ENCODE results near the gene SLC9A8.

The SLC9A8 gene

DNA sequence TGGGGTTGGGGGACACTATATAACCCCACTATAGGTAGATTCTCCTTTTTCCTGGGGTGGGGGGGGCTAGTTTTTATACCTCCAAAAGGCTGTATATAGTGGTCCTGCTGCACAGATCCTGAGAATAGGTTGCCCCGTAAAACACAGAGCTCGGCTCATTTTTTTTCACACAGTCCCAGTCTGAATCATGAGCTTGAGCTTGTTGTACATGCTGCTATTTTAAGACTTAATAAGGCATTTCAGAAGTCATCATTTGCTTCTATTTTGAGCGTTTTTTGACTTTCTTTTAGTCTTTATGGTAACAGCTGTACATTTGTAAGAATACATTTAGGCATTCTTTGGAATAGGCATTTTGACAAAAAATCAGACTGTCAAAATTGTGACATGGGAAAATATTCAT, 30.5 kb downstream of the SLC9A8 start:
- TF ChIP-seq ZNF266 (tag by site-specific recombination; IDR thresholded peaks at IDR 0.05; ENCODE audit: low read depth) (no peak), ZNF132 (tag by site-specific recombination; IDR thresholded peaks at IDR 0.05; ENCODE audit: borderline replicate concordance) (no peak), ZNF560 (tag by site-specific recombination; IDR thresholded peaks at IDR 0.05; ENCODE audit: borderline replicate concordance) (no peak), ZNF133 (tag by site-specific recombination; IDR thresholded peaks at IDR 0.05) (no peak)
- TF ChIP-seq, protein P1, sequence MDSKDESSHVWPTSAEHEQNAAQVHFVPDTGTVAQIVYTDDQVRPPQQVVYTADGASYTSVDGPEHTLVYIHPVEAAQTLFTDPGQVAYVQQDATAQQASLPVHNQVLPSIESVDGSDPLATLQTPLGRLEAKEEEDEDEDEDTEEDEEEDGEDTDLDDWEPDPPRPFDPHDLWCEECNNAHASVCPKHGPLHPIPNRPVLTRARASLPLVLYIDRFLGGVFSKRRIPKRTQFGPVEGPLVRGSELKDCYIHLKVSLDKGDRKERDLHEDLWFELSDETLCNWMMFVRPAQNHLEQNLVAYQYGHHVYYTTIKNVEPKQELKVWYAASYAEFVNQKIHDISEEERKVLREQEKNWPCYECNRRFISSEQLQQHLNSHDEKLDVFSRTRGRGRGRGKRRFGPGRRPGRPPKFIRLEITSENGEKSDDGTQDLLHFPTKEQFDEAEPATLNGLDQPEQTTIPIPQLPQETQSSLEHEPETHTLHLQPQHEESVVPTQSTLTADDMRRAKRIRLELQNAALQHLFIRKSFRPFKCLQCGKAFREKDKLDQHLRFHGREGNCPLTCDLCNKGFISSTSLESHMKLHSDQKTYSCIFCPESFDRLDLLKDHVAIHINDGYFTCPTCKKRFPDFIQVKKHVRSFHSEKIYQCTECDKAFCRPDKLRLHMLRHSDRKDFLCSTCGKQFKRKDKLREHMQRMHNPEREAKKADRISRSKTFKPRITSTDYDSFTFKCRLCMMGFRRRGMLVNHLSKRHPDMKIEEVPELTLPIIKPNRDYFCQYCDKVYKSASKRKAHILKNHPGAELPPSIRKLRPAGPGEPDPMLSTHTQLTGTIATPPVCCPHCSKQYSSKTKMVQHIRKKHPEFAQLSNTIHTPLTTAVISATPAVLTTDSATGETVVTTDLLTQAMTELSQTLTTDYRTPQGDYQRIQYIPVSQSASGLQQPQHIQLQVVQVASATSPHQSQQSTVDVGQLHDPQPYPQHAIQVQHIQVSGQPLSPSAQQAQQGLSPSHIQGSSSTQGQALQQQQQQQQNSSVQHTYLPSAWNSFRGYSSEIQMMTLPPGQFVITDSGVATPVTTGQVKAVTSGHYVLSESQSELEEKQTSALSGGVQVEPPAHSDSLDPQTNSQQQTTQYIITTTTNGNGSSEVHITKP (tag by site-specific recombination; IDR thresholded peaks at IDR 0.05) = no peak
- Histone ChIP-seq H3K27ac (ENCODE audit: extremely low read depth, low read depth, low read length) (no peak overlapping the region), H3K36me3 (ENCODE audit: control insufficient read depth in 2 of 2, insufficient read depth in 1 of 2, low read length in 2 of 2) (peaks cover 0 to 22% of the 10 kb centered on the region in 2 experiments; a peak in 2 of 3 replicates), H3K9me3 (ENCODE audit: control insufficient read depth, insufficient read depth, low read depth, low read length) (no peaks in the 10 kb centered on the region), H3K4me1 (ENCODE audit: control insufficient read depth, insufficient read depth, low read length) (no peaks in the 10 kb centered on the region), H3K4me3 (ENCODE audit: low read depth, low read length) (no peak overlapping the region)
- POLR2A ChIA-PET = interaction anchor here (1.0 kb wide), 1 partner anchor 30 kb away, joined by 3 read pairs; the partner anchor contains the start of gene SLC9A8
- CTCF ChIA-PET = interaction anchor here (0.6 to 1.5 kb wide), 2 partner anchors 157 to 234 kb away, joined by 3 to 13 read pairs; no protein-coding TSS in a partner anchor

DNA sequence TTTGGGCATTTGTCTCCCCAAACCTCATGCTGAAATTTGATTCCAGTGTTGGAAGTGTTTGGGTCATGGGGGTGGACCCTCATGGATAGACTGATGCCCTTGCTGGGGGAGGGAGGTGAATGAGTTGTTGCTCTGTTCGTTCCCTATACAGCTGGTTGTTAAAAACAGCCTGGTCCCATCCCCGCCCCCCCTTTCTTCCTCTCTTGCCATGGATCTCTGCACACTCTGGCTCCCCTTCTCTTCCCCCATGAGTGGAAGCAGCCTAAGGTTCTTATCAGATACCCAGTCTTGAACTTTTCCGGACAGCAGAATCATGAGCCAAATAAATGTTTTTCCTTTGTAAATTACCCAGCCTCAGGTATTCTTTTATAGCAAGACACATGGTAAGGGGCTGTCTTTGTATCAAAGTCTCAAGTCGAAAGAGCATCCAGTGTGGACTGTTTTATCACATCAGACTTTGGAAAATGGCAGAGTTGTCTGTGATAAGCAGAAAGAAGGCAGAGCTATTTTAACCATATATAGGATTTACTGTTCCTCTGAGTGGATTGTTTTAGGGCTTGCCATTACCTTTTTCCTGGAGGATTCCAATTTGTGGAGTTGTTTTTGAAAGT, 31.2 kb downstream of the SLC9A8 start:
- Histone ChIP-seq H3K4me3 (ENCODE audit: low read depth, low read length) (no peak overlapping the region), H3K9me3 (ENCODE audit: control insufficient read depth, insufficient read depth, low read depth, low read length) (no peaks in the 10 kb centered on the region), H3K36me3 (ENCODE audit: control insufficient read depth in 2 of 2, insufficient read depth in 1 of 2, low read length in 2 of 2) (peaks cover 0 to 29% of the 10 kb centered on the region in 2 experiments; a peak in 2 of 3 replicates), H3K4me1 (ENCODE audit: control insufficient read depth, insufficient read depth, low read length) (no peaks in the 10 kb centered on the region), H3K27ac (ENCODE audit: extremely low read depth, low read depth, low read length) (no peak overlapping the region)
- TF ChIP-seq MYNN (tag by site-specific recombination; IDR thresholded peaks at IDR 0.05; ENCODE audit: borderline replicate concordance) (no peak), ZNF155 (tag by site-specific recombination; IDR thresholded peaks at IDR 0.05) (no peak), BCL11B (tag by site-specific recombination; IDR thresholded peaks at IDR 0.05; ENCODE audit: low read depth) (no peak), ZNF221 (tag by site-specific recombination; IDR thresholded peaks at IDR 0.05; ENCODE audit: borderline replicate concordance) (no peak)
- TF ChIP-seq, protein P2, sequence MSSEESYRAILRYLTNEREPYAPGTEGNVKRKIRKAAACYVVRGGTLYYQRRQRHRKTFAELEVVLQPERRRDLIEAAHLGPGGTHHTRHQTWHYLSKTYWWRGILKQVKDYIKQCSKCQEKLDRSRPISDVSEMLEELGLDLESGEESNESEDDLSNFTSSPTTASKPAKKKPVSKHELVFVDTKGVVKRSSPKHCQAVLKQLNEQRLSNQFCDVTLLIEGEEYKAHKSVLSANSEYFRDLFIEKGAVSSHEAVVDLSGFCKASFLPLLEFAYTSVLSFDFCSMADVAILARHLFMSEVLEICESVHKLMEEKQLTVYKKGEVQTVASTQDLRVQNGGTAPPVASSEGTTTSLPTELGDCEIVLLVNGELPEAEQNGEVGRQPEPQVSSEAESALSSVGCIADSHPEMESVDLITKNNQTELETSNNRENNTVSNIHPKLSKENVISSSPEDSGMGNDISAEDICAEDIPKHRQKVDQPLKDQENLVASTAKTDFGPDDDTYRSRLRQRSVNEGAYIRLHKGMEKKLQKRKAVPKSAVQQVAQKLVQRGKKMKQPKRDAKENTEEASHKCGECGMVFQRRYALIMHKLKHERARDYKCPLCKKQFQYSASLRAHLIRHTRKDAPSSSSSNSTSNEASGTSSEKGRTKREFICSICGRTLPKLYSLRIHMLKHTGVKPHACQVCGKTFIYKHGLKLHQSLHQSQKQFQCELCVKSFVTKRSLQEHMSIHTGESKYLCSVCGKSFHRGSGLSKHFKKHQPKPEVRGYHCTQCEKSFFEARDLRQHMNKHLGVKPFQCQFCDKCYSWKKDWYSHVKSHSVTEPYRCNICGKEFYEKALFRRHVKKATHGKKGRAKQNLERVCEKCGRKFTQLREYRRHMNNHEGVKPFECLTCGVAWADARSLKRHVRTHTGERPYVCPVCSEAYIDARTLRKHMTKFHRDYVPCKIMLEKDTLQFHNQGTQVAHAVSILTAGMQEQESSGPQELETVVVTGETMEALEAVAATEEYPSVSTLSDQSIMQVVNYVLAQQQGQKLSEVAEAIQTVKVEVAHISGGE (tag by site-specific recombination; conservative IDR thresholded peaks at IDR 0.05; ENCODE audit: low read depth) = no peak
- TF ChIP-seq, protein P1 (tag by site-specific recombination; IDR thresholded peaks at IDR 0.05) = peak; percentile 75
- ChIA-PET POLR2A (interaction anchor here (1.0 kb wide), 1 partner anchor 31 kb away, joined by 3 read pairs; the partner anchor contains the start of gene SLC9A8), CTCF (interaction anchor here (0.6 to 1.5 kb wide), 8 partner anchors 10 to 306 kb away, joined by 3 to 13 read pairs (median 3); no protein-coding TSS in a partner anchor)

Measured in HEK293 (cell line).